Sigmoid colon (tissue), 7 donors: ENCODE data around the gene TMEM168. TPM values are rescaled to one million over a fixed set of nuclear protein-coding genes. Genes with fewer than 3 reads are reported as not detected.

ENCODE experiments used
- DNase-seq: peaks from one replicate; pipeline ENCODE4 v3.0.0-alpha.2; 2019
- H3K27ac ChIP-seq, 4 donors: fragments of 200-600 bp; sonication (generic); one replicate each; pipeline ENCODE4 v1.5.1; 2016 to 2019; ENCODE audit warnings: mild to moderate bottlenecking in 1 of 4
- H3K27me3 ChIP-seq, 3 donors: fragments of 200-600 bp; sonication (generic); one replicate each; pipeline ENCODE4 v1.5.1; 2019; ENCODE audit warnings: mild to moderate bottlenecking in 1 of 3
- H3K36me3 ChIP-seq, 4 donors: fragments of 200-600 bp; sonication (generic); one replicate each; pipeline ENCODE4 v1.5.1; 2016 to 2019
- H3K4me1 ChIP-seq, 4 donors: fragments of 200-600 bp; sonication (generic); one replicate each; pipeline ENCODE4 v1.5.1; 2017 to 2019
- H3K4me3 ChIP-seq, 4 donors: fragments of 200-600 bp; sonication (generic); one replicate each; pipeline ENCODE4 v1.5.1; 2017 to 2019; ENCODE audit warnings: mild to moderate bottlenecking in 2 of 4, moderate library complexity in 1 of 4
- H3K9me3 ChIP-seq, 4 donors: fragments of 200-600 bp in 3 of 4; sonication (generic) in 3 of 4; one replicate each; pipeline versions ENCODE4 v1.5.1 to v1.6.1; 2013 to 2019
- CTCF ChIP-seq, 4 experiments: fragments of 450-650 bp in 3 of 4; fragments of 200-600 bp in 1 of 4; IDR thresholded peaks; one replicate each; pipeline ENCODE4 v1.5.1; 2016 to 2019; ENCODE audit warnings: antibody characterized with exemption in 4 of 4, mild to moderate bottlenecking in 3 of 4, moderate library complexity in 2 of 4
- EP300 ChIP-seq, 4 donors: sonication (generic); formaldehyde crosslinking; IDR thresholded peaks; one replicate each; pipeline ENCODE4 v1.6.1; 2017; ENCODE audit warnings: antibody characterized with exemption in 4 of 4
- POLR2A ChIP-seq, 2 donors: fragments of 450-650 bp; IDR thresholded peaks; one replicate each; pipeline ENCODE4 v1.6.1; 2016; ENCODE audit warnings: antibody characterized with exemption in 2 of 2, mild to moderate bottlenecking in 2 of 2, moderate library complexity in 2 of 2
- POLR2AphosphoS5 ChIP-seq, 4 donors: sonication (generic); formaldehyde crosslinking; IDR thresholded peaks; one replicate each; pipeline ENCODE4 v1.6.1; 2017; ENCODE audit warnings: antibody characterized with exemption in 4 of 4
- WGBS, 2 donors: extraction: QIAGEN DNeasy Blood & Tissue Kit; methylation state at CpG; one replicate each; pipeline ENCODE4 v1.1.7; 2013; 5-methylcytosine and 5-hydroxymethylcytosine counted together
- intact Hi-C: fragments of 100-400 bp; cut with DNase I; formaldehyde crosslinking; loops from one replicate; pipeline ENCODE4 v1.15.1; 2023
- polyA plus RNA-seq, 3 donors: library from polyadenylated mRNA; stranded (reverse); fragments of 200-250 nt; gene quantifications; one replicate each; pipeline ENCODE4 v1.2.3, GENCODE V29; 2013
- total RNA-seq, 4 donors: library from RNA; depleted of rRNA; stranded (reverse); fragments of >200 nt; gene quantifications; one replicate each; pipeline ENCODE4 v1.1.0, GENCODE V29; 2016
- donor health status: healthy with polysubstance abuse.
- donor health status: Bipolar disorder and iron deficiency.
- donor health status: healthy.

TMEM168 gene
- total and polyA plus RNA-seq, 7 donors: 1.2 to 24.3 (median 14.3) TPM

- Histone ChIP-seq H3K27ac (no peak overlapping the region), H3K36me3 (no peaks in the 10 kb centered on the region), H3K4me3 (no peak overlapping the region), H3K9me3 (no peaks in the 10 kb centered on the region), H3K27me3 (no peaks in the 10 kb centered on the region), H3K4me1 (peaks cover 0 to 14% (median 12%) of the 10 kb centered on the region in 4 donors)
- DNase-seq: no peak
- no peak for TF ChIP-seq POLR2A (IDR thresholded peaks at IDR 0.05)
- no peak for TF ChIP-seq EP300 (IDR thresholded peaks at IDR 0.05)
- TF ChIP-seq CTCF (IDR thresholded peaks at IDR 0.05): no peak
- no peak for TF ChIP-seq POLR2AphosphoS5 (IDR thresholded peaks at IDR 0.05)
- intact Hi-C loops: loop anchor here (5.0 to 10.0 kb wide), 2 partner anchors 196 to 323 kb away; partner anchors contain the start of gene SMIM30
- 94 to 95% methylated on average over 15 of the region's 15 CpGs for WGBS, 2 donors
These were observed 1.4 kb upstream of the TMEM168 start for GRCh38 chr7:112791465-112792168.

- peaks cover 0 to 14% (median 12%) of the 10 kb centered on the region in 4 donors for H3K4me1 ChIP-seq
- intact Hi-C loops: loop anchor here (1.0 to 10.0 kb wide), 3 partner anchors 149 to 324 kb away; partner anchors contain the start of gene SMIM30
- 11 to 14% methylated on average over 12 of the region's 12 CpGs for WGBS, 2 donors
- H3K36me3 ChIP-seq: no peaks in the 10 kb centered on the region
- H3K27ac ChIP-seq: peak overlapping the region; percentile 86 to 90 (median 88)
- no peak for TF ChIP-seq POLR2A (IDR thresholded peaks at IDR 0.05)
- no peak for TF ChIP-seq POLR2AphosphoS5 (IDR thresholded peaks at IDR 0.05)
- no peak for TF ChIP-seq EP300 (IDR thresholded peaks at IDR 0.05)
- TF ChIP-seq CTCF (IDR thresholded peaks at IDR 0.05): no peak
- peak overlapping the region; percentile 67 to 93 (median 78) for H3K4me3 ChIP-seq
- H3K9me3 ChIP-seq: no peaks in the 10 kb centered on the region
- no peaks in the 10 kb centered on the region for H3K27me3 ChIP-seq
- no peak for DNase-seq
These were observed 402 bp upstream of the TMEM168 start for GRCh38 chr7:112790586-112791003.

- Histone ChIP-seq H3K27ac (peak overlapping the region; percentile 86 to 90 (median 88)), H3K4me1 (peaks cover 0 to 14% (median 12%) of the 10 kb centered on the region in 4 donors), H3K4me3 (peak overlapping the region; percentile 67 to 93 (median 78)), H3K36me3 (peaks cover 0 to 3% (median 0%) of the 10 kb centered on the region in 4 donors), H3K27me3 (no peaks in the 10 kb centered on the region), H3K9me3 (no peaks in the 10 kb centered on the region)
- intact Hi-C loops: loop anchor here (5.0 kb wide), 1 partner anchor 582 kb away; the partner anchor contains the start of genes DOCK4 and ZNF277
- 1% methylated on average over 2 of the region's 2 CpGs for WGBS, 2 donors
- no peak for TF ChIP-seq POLR2A (IDR thresholded peaks at IDR 0.05)
- no peak for TF ChIP-seq CTCF (IDR thresholded peaks at IDR 0.05)
- no peak for TF ChIP-seq EP300 (IDR thresholded peaks at IDR 0.05)
- no peak for TF ChIP-seq POLR2AphosphoS5 (IDR thresholded peaks at IDR 0.05)
- no peak for DNase-seq
These were observed 758 bp downstream of the TMEM168 start for GRCh38 chr7:112789453-112789816.

GRCh38 chr7:112788778-112789343 lies 1.3 kb downstream of the TMEM168 start:
- WGBS, 2 donors: 22 to 70% methylated on average over 3 of the region's 3 CpGs
- TF ChIP-seq CTCF (IDR thresholded peaks at IDR 0.05) (no peak), POLR2A (IDR thresholded peaks at IDR 0.05) (no peak), POLR2AphosphoS5 (IDR thresholded peaks at IDR 0.05) (no peak), EP300 (IDR thresholded peaks at IDR 0.05) (no peak)
- no peaks in the 10 kb centered on the region for H3K27me3 ChIP-seq
- H3K27ac ChIP-seq: no peak overlapping the region
- H3K36me3 ChIP-seq: peaks cover 0 to 8% (median 0%) of the 10 kb centered on the region in 4 donors
- peak overlapping the region in 3 of 4 donors; percentile 67 to 78 (median 77) for H3K4me3 ChIP-seq
- intact Hi-C loops: loop anchor here (5.0 kb wide), 1 partner anchor 582 kb away; the partner anchor contains the start of genes DOCK4 and ZNF277
- no peaks in the 10 kb centered on the region for H3K9me3 ChIP-seq
- peaks cover 0 to 14% (median 12%) of the 10 kb centered on the region in 4 donors for H3K4me1 ChIP-seq
- DNase-seq: no peak
